Liver (tissue), 9 donors: Measurements from ENCODE around the gene S1PR1. TPM values are rescaled to one million over a fixed set of nuclear protein-coding genes. Genes with fewer than 3 reads are reported as not detected.

Source experiments
- DNase-seq: peaks from one replicate; pipeline ENCODE4 v3.0.0-alpha.2; 2017; ENCODE audit warnings: low spot score
- H3K27ac ChIP-seq, 2 donors: one replicate each; pipeline ENCODE4 v1.7.0; 2013; ENCODE audit warnings: inconsistent platforms in 2 of 2, low read length in 2 of 2, control low read depth in 1 of 2, low read depth in 1 of 2, mild to moderate bottlenecking in 1 of 2
- H3K27me3 ChIP-seq, 4 donors: one replicate each; pipeline versions ENCODE4 v1.6.1 to v1.7.0; 2013; ENCODE audit warnings: low read length in 3 of 4, inconsistent platforms in 1 of 4, mild to moderate bottlenecking in 1 of 4, moderate library complexity in 1 of 4; ENCODE audit not compliant: control insufficient read depth in 4 of 4, insufficient read depth in 4 of 4
- H3K36me3 ChIP-seq, 4 donors: one replicate each; pipeline versions ENCODE4 v1.6.1 to v1.7.0; 2013; ENCODE audit warnings: low read length in 3 of 4, mild to moderate bottlenecking in 3 of 4, low read depth in 1 of 4, moderate library complexity in 1 of 4; ENCODE audit not compliant: control insufficient read depth in 4 of 4, insufficient read depth in 3 of 4
- H3K4me1 ChIP-seq, 4 donors: one replicate each; pipeline versions ENCODE4 v1.6.1 to v1.7.0; 2013; ENCODE audit warnings: low read length in 3 of 4, mild to moderate bottlenecking in 3 of 4, moderate library complexity in 1 of 4; ENCODE audit not compliant: control insufficient read depth in 4 of 4, insufficient read depth in 4 of 4
- H3K4me3 ChIP-seq, 3 donors: one replicate each; pipeline versions ENCODE4 v1.6.1 to v1.7.0; 2013; ENCODE audit warnings: low read length in 3 of 3, control low read depth in 1 of 3, low read depth in 1 of 3, mild to moderate bottlenecking in 1 of 3
- H3K9ac ChIP-seq, 2 donors: one replicate each; pipeline ENCODE4 v1.7.0; 2013; ENCODE audit warnings: low read length in 2 of 2, mild to moderate bottlenecking in 2 of 2, moderate library complexity in 2 of 2, control low read depth in 1 of 2, low read depth in 1 of 2
- H3K9me3 ChIP-seq, 4 donors: one replicate each; pipeline versions ENCODE4 v1.6.1 to v1.7.0; 2013; ENCODE audit warnings: low read length in 3 of 4; ENCODE audit not compliant: control insufficient read depth in 4 of 4
- ATF3 ChIP-seq: IDR thresholded peaks from 2 replicates; pipeline ENCODE4 v1.6.1; 2016; ENCODE audit warnings: antibody characterized with exemption
- CTCF ChIP-seq: fragments of 150-350 bp; IDR thresholded peaks from 2 replicates; pipeline ENCODE4 v1.5.1; 2017; ENCODE audit warnings: improper control_type of control experiment, low read depth, low read length; ENCODE audit not compliant: missing input control
- EGR1 ChIP-seq, 2 donors: IDR thresholded peaks; 2 replicates each; pipeline ENCODE4 v1.6.1; 2016 to 2018; ENCODE audit warnings: antibody characterized with exemption in 2 of 2, low read depth in 2 of 2
- FOXA1 ChIP-seq: IDR thresholded peaks from 2 replicates; pipeline ENCODE4 v1.6.1; 2016; ENCODE audit warnings: antibody characterized with exemption
- FOXA2 ChIP-seq: IDR thresholded peaks from 2 replicates; pipeline ENCODE4 v1.6.1; 2016; ENCODE audit warnings: antibody characterized with exemption
- GABPA ChIP-seq, 2 donors: IDR thresholded peaks in 1 of 2; conservative IDR thresholded peaks in 1 of 2; 2 replicates each; pipeline ENCODE4 v1.6.1; 2016; ENCODE audit warnings: antibody characterized with exemption in 2 of 2, mild to moderate bottlenecking in 1 of 2, moderate library complexity in 1 of 2
- HNF4A ChIP-seq, 2 donors: conservative IDR thresholded peaks; 2 replicates each; pipeline ENCODE4 v1.6.1; 2016; ENCODE audit warnings: antibody characterized with exemption in 2 of 2, mild to moderate bottlenecking in 2 of 2
- HNF4G ChIP-seq: IDR thresholded peaks from 2 replicates; pipeline ENCODE4 v1.6.1; 2016; ENCODE audit warnings: antibody characterized with exemption
- JUND ChIP-seq, 2 donors: IDR thresholded peaks; 2 replicates each; pipeline ENCODE4 v1.6.1; 2016; ENCODE audit warnings: antibody characterized with exemption in 2 of 2
- MAX ChIP-seq: IDR thresholded peaks from 2 replicates; pipeline ENCODE4 v1.6.1; 2016; ENCODE audit warnings: antibody characterized with exemption
- NR2F2 ChIP-seq: IDR thresholded peaks from 2 replicates; pipeline ENCODE4 v1.6.1; 2016; ENCODE audit warnings: antibody characterized with exemption
- RAD21 ChIP-seq, 2 donors: IDR thresholded peaks; 2 replicates each; pipeline ENCODE4 v1.6.1; 2016; ENCODE audit warnings: antibody characterized with exemption in 2 of 2, mild to moderate bottlenecking in 2 of 2
- REST ChIP-seq: IDR thresholded peaks from 2 replicates; pipeline ENCODE4 v1.6.1; 2016; ENCODE audit warnings: antibody characterized with exemption, mild to moderate bottlenecking
- RXRA ChIP-seq, 2 donors: IDR thresholded peaks; 2 replicates each; pipeline ENCODE4 v1.6.1; 2017 to 2018; ENCODE audit warnings: antibody characterized with exemption in 2 of 2, mild to moderate bottlenecking in 1 of 2
- SP1 ChIP-seq: IDR thresholded peaks from 2 replicates; pipeline ENCODE4 v1.6.1; 2018; ENCODE audit warnings: antibody characterized with exemption, mild to moderate bottlenecking
- TAF1 ChIP-seq: conservative IDR thresholded peaks from 2 replicates; pipeline ENCODE4 v1.6.1; 2016; ENCODE audit warnings: antibody characterized with exemption, mild to moderate bottlenecking
- YY1 ChIP-seq: IDR thresholded peaks from 2 replicates; pipeline ENCODE4 v1.6.1; 2016; ENCODE audit warnings: antibody characterized with exemption, mild to moderate bottlenecking
- ZBTB33 ChIP-seq: IDR thresholded peaks from 2 replicates; pipeline ENCODE4 v1.6.1; 2016; ENCODE audit warnings: antibody characterized with exemption
- WGBS: extraction: QIAGEN DNeasy Blood & Tissue Kit; methylation state at CpG from one replicate; pipeline ENCODE4 v1.1.7; 2013; 5-methylcytosine and 5-hydroxymethylcytosine counted together
- polyA plus RNA-seq, 2 donors: library from polyadenylated mRNA; stranded (reverse) in 1 of 2; unstranded in 1 of 2; fragments of 200-250 nt in 1 of 2; fragments of >200 nt in 1 of 2; fragmentation: Nextera tagmentation in 1 of 2; extraction: Ambion mirVana in 1 of 2; gene quantifications; one replicate each; pipeline versions ENCODE4 v1.2.1 to v1.2.3, GENCODE V29; 2013 to 2015
- total RNA-seq, 2 donors: library from RNA; depleted of rRNA; stranded (reverse); fragments of >200 nt; gene quantifications; one replicate each; pipeline ENCODE4 v1.2.3, GENCODE V29; 2014
- donor health status: healthy.
- donor health status: healthy.
- donor health status: healthy.
- donor health status: healthy.
- donor health status: healthy.

The S1PR1 gene
- total and polyA plus RNA-seq, 4 donors: 7.8 to 13.9 (median 11.1) TPM

- 41% methylated on average over 2 of the region's 2 CpGs for WGBS
- DNase-seq: no peak
Observed at GRCh38 chr1:101216623-101217022, 20.2 kb upstream of the S1PR1 start.

More at GRCh38 chr1:101216623-101217022, 20.2 kb upstream of the S1PR1 start:
- no peak for TF ChIP-seq FOXA2
- no peak for TF ChIP-seq RXRA (IDR thresholded peaks at IDR 0.05)
- TF ChIP-seq TAF1: no peak
- no peak for TF ChIP-seq GABPA (IDR thresholded peaks at IDR 0.05 in 1 of 2, conservative IDR thresholded peaks at IDR 0.05 in 1 of 2)
- TF ChIP-seq ZBTB33: no peak
- TF ChIP-seq ATF3: no peak
- TF ChIP-seq NR2F2: no peak
- TF ChIP-seq MAX: no peak
- TF ChIP-seq RAD21 (IDR thresholded peaks at IDR 0.05): no peak
- TF ChIP-seq JUND (IDR thresholded peaks at IDR 0.05): no peak
- TF ChIP-seq REST: no peak
- TF ChIP-seq CTCF: no peak
- TF ChIP-seq FOXA1: no peak
- no peak for TF ChIP-seq EGR1 (IDR thresholded peaks at IDR 0.05; ENCODE audit: low read depth in 2 of 2)
- TF ChIP-seq HNF4A (conservative IDR thresholded peaks at IDR 0.05): no peak
- TF ChIP-seq HNF4G: no peak
- no peak for TF ChIP-seq YY1
- no peak for TF ChIP-seq SP1
- no peak overlapping the region for H3K4me3 ChIP-seq
- no peak overlapping the region for H3K9ac ChIP-seq
- peaks cover 4 to 17% (median 13%) of the 10 kb centered on the region in 4 donors for H3K4me1 ChIP-seq
- H3K27me3 ChIP-seq: no peaks in the 10 kb centered on the region
- H3K27ac ChIP-seq: no peak overlapping the region
- no peaks in the 10 kb centered on the region for H3K36me3 ChIP-seq
- H3K9me3 ChIP-seq: no peaks in the 10 kb centered on the region
